Adrenal gland (tissue), 12 donors: ENCODE measurements around the gene ALDH1A1. TPM values are rescaled to one million over a fixed set of nuclear protein-coding genes. Genes with fewer than 3 reads are reported as not detected.

Source experiments
- DNase-seq, 7 donors: peaks; one replicate each; pipeline ENCODE4 v3.0.0-alpha.2; 2019 to 2020
- H3K27ac ChIP-seq, 5 donors: fragments of 200-600 bp; sonication (generic) in 4 of 5; 1 replicate in 3 of 5; 2 replicates in 2 of 5; pipeline versions ENCODE4 v1.5.1 to v1.8.0; 2016 to 2020; ENCODE audit warnings: mild to moderate bottlenecking in 1 of 5
- H3K27me3 ChIP-seq: fragments of 200-600 bp; 2 replicates; pipeline ENCODE4 v1.8.0; 2021
- H3K36me3 ChIP-seq, 2 donors: fragments of 200-600 bp; replicated peaks in 1 of 2; 1 replicate in 1 of 2; 2 replicates in 1 of 2; pipeline versions ENCODE4 v1.5.1 to v1.8.0; 2018 to 2022
- H3K4me1 ChIP-seq, 2 donors: fragments of 200-600 bp; replicated peaks in 1 of 2; 1 replicate in 1 of 2; 2 replicates in 1 of 2; pipeline versions ENCODE4 v1.5.1 to v1.8.0; 2018 to 2021
- H3K4me3 ChIP-seq, 4 donors: fragments of 200-600 bp; sonication (generic) in 3 of 4; one replicate each; pipeline ENCODE4 v1.5.1; 2016 to 2018
- H3K9me3 ChIP-seq, 3 donors: fragments of 200-600 bp; sonication (generic) in 1 of 3; replicated peaks in 1 of 3; 1 replicate in 2 of 3; 2 replicates in 1 of 3; pipeline versions ENCODE4 v1.5.1 to v1.8.0; 2016 to 2021
- POLR2A ChIP-seq, 2 donors: fragments of 450-650 bp; IDR thresholded peaks; one replicate each; pipeline ENCODE4 v1.6.1; 2017; ENCODE audit warnings: antibody characterized with exemption in 2 of 2, mild to moderate bottlenecking in 2 of 2, moderate library complexity in 1 of 2
- WGBS, 4 donors: extraction: QIAGEN DNeasy Blood & Tissue Kit in 2 of 4; methylation state at CpG; one replicate each; pipeline versions ENCODE4 v1.1.5 to v1.1.7; 2013 to 2017; 5-methylcytosine and 5-hydroxymethylcytosine counted together
- intact Hi-C, 2 donors: fragments of 100-400 bp; cut with DNase I; formaldehyde crosslinking; loops; one replicate each; pipeline versions ENCODE4 v1.14.1 to v1.15.0; 2022 to 2023
- polyA plus RNA-seq, 3 donors: library from polyadenylated mRNA; stranded (reverse); fragments of 200-250 nt in 2 of 3; fragments of 350-450 nt in 1 of 3; fragmentation: Illumina TruSeq in 1 of 3; extraction: RNeasy Lipid Tissue Mini Kit (QIAGEN cat#74804) in 1 of 3; gene quantifications; one replicate each; pipeline ENCODE4 v1.2.3, GENCODE V29; 2013 to 2014
- total RNA-seq, 9 donors: library from RNA; depleted of rRNA in 4 of 9; stranded (reverse); fragments of >200 nt in 4 of 9; fragments of 120-200 nt in 1 of 9; fragmentation: NEBNext Ultra II Directional in 1 of 9; extraction: Animal tissue kit (Norgen Biotek cat#: 25700) in 1 of 9; gene quantifications; one replicate each; pipeline versions ENCODE4 v1.1.0 to v1.2.4, GENCODE V29; 2013 to 2023
- TF ChIP-seq, protein P1 (sequence below), 6 experiments: fragments of 450-650 bp in 4 of 6; fragments of 200-600 bp in 2 of 6; sonication (generic) in 1 of 6; IDR thresholded peaks; 1 replicate in 5 of 6; 2 replicates in 1 of 6; pipeline versions ENCODE4 v1.5.1 to v1.8.0; 2016 to 2021; ENCODE audit warnings: antibody characterized with exemption in 6 of 6, mild to moderate bottlenecking in 2 of 6, moderate library complexity in 1 of 6
- donor health status: healthy with polysubstance abuse.
- donor health status: Bipolar disorder and iron deficiency.
- donor health status: DM: yes; HTN: yes; CAD: no.
- donor health status: DM: no; HTN: no; CAD: no.
- donor health status: DM: no; HTN: no; CAD: no.
- donor health status: DM: yes; HTN: yes; CAD: no.

The ALDH1A1 gene
- total and polyA plus RNA-seq, 12 donors = 88.7 to 345 (median 186) TPM

- intact Hi-C loops = no loop called here
- H3K36me3 ChIP-seq = peaks cover 0 to 6% of the 10 kb centered on the region in 2 donors
Measured at GRCh38 chr9:72905514-72906480, 47.1 kb downstream of the ALDH1A1 start.

DNA sequence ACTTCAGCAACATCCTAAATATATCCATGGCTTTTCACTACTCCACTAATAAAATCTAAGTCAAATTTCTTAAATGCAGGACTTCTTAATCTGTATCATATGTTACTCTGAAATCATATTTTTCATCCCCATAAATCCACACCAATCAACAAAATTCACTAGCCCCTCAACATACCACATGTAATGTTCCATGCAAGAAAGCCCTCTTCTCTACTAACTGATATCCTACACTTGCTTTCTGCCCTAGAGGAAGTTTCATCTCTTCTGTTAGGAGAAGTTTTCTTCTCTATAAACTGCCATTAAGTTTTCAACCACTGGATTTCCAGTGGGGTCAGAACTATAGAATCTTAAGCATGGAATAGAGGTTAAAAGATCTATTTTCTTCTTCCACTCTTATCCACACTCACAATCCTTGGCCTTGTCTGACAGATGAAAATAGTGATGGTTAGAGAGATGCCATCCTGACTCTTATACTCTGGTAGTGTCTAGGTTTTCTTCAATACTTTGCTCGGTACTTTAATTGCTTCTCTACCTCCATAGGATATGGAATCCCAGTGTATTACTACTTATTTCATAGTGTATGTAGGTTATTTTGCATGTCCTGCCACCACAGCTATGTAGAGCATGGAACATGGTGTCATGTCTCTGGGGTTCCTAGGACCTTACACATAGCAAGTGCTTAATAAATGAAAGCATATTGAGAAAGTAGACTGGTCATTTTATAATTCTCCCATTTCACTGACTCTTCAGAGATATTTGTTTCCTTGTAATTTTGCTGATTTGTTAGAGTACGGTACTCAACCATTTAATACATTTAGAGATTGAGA is 48.4 kb downstream of the ALDH1A1 start:
- H3K4me1 ChIP-seq = peaks cover 0 to 6% of the 10 kb centered on the region in 2 donors
- no peaks in the 10 kb centered on the region for H3K9me3 ChIP-seq
- intact Hi-C loops = no loop called here
- no peak overlapping the region for H3K4me3 ChIP-seq
- H3K36me3 ChIP-seq = peaks cover 0 to 6% of the 10 kb centered on the region in 2 donors
- no peak overlapping the region for H3K27ac ChIP-seq
- DNase-seq = no peak
- no peak for TF ChIP-seq POLR2A (IDR thresholded peaks at IDR 0.05)
- TF ChIP-seq, protein P1, sequence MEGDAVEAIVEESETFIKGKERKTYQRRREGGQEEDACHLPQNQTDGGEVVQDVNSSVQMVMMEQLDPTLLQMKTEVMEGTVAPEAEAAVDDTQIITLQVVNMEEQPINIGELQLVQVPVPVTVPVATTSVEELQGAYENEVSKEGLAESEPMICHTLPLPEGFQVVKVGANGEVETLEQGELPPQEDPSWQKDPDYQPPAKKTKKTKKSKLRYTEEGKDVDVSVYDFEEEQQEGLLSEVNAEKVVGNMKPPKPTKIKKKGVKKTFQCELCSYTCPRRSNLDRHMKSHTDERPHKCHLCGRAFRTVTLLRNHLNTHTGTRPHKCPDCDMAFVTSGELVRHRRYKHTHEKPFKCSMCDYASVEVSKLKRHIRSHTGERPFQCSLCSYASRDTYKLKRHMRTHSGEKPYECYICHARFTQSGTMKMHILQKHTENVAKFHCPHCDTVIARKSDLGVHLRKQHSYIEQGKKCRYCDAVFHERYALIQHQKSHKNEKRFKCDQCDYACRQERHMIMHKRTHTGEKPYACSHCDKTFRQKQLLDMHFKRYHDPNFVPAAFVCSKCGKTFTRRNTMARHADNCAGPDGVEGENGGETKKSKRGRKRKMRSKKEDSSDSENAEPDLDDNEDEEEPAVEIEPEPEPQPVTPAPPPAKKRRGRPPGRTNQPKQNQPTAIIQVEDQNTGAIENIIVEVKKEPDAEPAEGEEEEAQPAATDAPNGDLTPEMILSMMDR (IDR thresholded peaks at IDR 0.05) = no peak
- WGBS, 4 donors = 51 to 89% (median 69%) methylated on average over 2 of the region's 2 CpGs
- no peaks in the 10 kb centered on the region for H3K27me3 ChIP-seq

More at GRCh38 chr9:72905514-72906480, 47.1 kb downstream of the ALDH1A1 start:
- 77 to 89% (median 82%) methylated on average over 3 of the region's 3 CpGs for WGBS, 4 donors
- Histone ChIP-seq H3K9me3 (no peaks in the 10 kb centered on the region), H3K27me3 (no peaks in the 10 kb centered on the region), H3K4me1 (peaks cover 0 to 6% of the 10 kb centered on the region in 2 donors), H3K27ac (no peak overlapping the region), H3K4me3 (no peak overlapping the region)
- DNase-seq = no peak
- TF ChIP-seq, protein P1 (IDR thresholded peaks at IDR 0.05) = no peak
- no peak for TF ChIP-seq POLR2A (IDR thresholded peaks at IDR 0.05)

GRCh38 chr9:72903103-72903502 is 49.8 kb downstream of the ALDH1A1 start:
- Histone ChIP-seq H3K4me3 (no peak overlapping the region), H3K27ac (no peak overlapping the region), H3K4me1 (peaks cover 0 to 6% of the 10 kb centered on the region in 2 donors), H3K27me3 (no peaks in the 10 kb centered on the region), H3K9me3 (no peaks in the 10 kb centered on the region), H3K36me3 (peaks cover 0 to 6% of the 10 kb centered on the region in 2 donors)
- TF ChIP-seq, protein P1 (IDR thresholded peaks at IDR 0.05) = no peak
- no peak for TF ChIP-seq POLR2A (IDR thresholded peaks at IDR 0.05)
- intact Hi-C loops = no loop called here
- no peak for DNase-seq
- WGBS, 4 donors = 89 to 94% (median 90%) methylated on average over 4 of the region's 4 CpGs

DNA sequence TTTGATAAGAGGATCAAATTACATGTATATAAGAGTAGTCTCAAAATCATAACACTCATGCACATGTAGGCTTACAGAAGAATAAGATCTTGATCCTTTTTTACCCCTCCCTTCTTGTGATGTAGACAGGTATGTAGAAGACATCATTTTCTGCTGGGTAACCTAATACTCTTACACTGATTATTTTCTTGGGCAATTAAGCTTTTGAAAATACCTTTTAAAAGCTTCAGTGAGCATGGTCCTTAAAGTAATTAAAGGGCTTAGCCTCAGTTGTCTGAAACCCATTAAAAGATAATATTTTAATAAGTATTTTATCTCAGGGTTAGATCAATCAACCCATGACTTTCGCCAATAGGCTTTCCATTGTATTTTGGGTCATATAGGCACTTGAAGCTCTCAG is 50.6 kb downstream of the ALDH1A1 start:
- TF ChIP-seq, protein P1 (IDR thresholded peaks at IDR 0.05) = no peak
- no peak for TF ChIP-seq POLR2A (IDR thresholded peaks at IDR 0.05)
- intact Hi-C loops = no loop called here
- H3K36me3 ChIP-seq = peaks cover 0 to 6% of the 10 kb centered on the region in 2 donors

More for the DNA sequence above, 50.6 kb downstream of the ALDH1A1 start:
- no peak overlapping the region for H3K4me3 ChIP-seq
- peaks cover 0 to 2% of the 10 kb centered on the region in 2 donors for H3K4me1 ChIP-seq
- no peak for DNase-seq
- H3K27me3 ChIP-seq = no peaks in the 10 kb centered on the region
- H3K27ac ChIP-seq = no peak overlapping the region
- no peaks in the 10 kb centered on the region for H3K9me3 ChIP-seq
- 94 to 95% (median 94%) methylated on average over 1 of the region's 1 CpG for WGBS, 4 donors
